Amniotic stem cell (primary cell): ENCODE data around the gene GPR75.
"Not testable (repeated sequence)": the region's sequence is repeated elsewhere in the genome, so short reads cannot be mapped to it uniquely, and the experiment has no call there.

Experiments used
- DNase-seq: peaks from one replicate; lab custom pipeline; 2025; lab: John Stamatoyannopoulos, UW

GPR75 gene

DNA sequence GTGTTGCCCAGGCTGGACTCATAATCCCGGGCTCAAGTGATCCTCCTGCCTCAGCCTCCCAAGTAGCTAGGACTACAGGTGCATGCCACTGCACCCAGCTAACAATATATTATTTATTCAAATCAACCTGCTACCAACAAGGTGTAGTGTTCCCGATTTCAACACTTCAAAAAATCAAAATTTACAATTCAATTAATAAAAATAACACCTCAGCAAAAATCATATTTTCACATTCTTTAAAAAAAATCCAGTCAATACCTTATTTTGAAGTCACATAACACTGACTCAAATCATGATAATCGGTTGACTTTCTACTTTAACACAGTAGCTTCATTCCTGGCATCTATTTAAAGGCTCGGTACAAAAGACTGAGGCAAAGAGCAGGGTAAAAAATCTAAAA lies 7.2 kb downstream of the GPR75 start:
- DNase-seq, result no peak

DNA sequence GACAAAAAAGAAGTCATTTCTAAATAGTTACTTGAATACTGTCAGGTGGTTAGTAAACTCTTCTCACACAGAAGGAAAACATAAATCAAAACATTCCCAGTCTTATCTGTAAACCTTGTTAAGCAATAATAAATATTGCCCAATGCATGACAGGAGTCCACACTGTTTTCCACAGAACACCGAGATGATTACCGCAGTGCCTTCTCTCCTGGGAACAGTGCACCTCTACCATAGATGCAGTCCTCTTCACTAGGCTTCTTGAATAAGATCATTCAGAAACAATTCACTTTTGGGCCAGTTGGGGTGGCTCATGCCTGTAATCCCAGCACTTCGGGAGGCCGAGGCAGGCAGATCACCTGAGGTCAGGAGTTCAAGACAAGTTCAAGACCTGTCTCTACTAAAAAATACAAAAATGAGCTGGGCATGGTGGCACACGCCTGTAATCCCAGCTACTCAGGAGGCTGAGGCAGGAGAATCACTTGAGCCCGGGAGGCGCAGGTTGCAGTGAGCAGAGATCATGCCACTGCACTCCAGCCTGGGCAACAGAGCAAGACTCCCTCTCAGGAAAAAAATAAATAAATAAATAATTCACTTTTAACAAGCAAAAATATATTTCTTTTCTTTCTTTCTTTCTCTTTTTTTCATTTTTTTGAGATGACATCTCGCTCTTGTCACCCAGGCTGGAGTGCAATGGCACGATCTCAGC lies 8.6 kb downstream of the GPR75 start:
- not testable (repeated sequence) for DNase-seq

DNA sequence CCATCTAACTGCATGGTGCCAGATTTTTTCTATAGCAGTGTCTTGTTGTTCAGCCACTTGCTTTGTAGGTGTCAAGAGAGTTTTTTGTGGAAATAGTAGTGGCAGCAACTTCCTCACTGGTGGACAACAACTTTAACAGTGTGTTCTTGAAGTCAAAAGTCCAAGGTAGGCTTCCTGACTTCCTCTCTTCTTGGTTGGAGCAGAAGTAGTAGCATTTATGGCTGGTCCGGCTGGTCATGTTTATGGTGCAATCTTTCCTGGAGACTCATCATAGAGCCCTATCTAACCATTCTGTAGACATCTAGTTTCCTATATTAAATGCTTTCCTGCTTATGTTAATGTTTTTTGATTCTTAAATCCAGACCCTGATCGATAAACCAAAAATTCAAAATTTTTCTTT lies 11.7 kb downstream of the GPR75 start:
- no peak for DNase-seq

DNA sequence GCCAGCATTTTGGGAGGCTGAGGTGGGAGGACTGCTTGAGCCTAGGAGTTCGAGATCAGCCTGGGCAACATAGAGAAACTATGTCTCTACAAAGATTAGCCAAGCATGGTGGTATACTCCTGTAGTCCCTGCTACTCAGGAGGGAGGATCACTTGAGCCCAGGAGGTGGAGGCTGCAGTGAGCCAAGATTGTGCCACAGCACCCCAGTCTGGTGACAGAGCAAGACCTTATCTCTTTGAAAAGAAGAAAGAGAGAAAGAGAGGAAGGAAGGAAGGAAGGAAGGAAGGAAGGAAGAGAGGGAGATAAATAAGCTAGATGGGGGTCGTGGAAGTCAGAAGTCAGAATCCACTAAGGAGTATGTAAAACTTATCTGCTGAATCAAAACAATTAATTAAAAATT lies 16.2 kb downstream of the GPR75 start:
- DNase-seq, result no peak

DNA sequence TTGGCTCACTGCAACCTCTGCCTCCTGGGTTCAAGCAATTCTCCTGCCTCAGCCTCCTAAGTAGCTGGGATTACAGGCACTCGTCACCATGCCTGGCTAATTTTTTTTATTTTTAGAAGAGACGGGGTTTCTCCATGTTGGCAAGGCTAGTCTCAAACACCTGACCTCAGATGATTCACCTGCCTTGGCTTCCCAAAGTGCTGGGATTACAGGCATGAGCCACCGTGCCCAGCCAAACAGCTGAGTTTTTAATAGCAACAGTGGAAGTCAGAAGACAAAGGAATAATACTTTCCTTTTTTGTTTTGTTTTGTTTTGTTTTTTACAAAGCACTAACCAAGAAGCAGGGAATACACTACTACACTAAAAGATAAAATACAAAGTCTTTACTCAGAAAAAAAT lies 16.9 kb downstream of the GPR75 start:
- no peak for DNase-seq

DNA sequence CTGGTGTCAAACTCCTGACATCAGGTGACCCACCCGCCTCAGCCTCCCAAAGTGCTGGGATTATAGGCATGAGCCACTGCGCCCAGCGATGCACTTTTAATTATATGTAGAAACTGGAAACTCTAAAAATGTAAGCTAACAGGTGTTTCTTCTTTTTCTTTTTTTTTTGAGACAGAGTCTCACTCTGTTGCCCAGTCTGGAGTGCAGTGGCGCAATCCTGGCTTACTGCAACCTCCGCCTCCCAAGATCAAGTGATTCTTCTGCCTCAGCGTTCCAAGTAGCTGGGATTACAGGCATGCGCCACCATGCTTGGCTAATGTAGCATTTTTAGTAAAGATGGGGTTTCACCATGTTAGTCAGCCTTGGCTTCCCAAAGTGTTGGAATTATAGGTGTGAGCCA lies 18.1 kb downstream of the GPR75 start:
- DNase-seq, result not testable (repeated sequence)

DNA sequence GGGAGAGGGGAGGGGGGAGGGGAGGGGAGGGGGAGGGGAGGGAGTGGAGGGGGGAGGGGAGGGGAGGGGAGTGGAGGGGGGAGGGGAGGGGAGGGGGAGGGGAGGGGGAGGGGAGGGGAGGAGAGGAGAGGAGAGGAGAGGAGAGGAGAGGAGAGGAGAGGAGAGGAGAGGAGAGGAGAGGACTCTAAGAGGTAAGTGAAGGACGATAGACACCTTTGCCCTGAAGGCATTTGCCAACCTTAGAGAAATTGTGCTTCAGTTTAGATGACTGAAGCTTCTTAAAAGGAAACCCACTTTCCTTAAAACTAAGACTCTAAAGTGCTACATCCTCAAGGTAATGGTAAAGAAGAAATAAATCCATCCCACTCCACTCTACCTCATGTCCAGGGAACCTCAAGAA lies 19.2 kb downstream of the GPR75 start:
- DNase-seq, result no peak

DNA sequence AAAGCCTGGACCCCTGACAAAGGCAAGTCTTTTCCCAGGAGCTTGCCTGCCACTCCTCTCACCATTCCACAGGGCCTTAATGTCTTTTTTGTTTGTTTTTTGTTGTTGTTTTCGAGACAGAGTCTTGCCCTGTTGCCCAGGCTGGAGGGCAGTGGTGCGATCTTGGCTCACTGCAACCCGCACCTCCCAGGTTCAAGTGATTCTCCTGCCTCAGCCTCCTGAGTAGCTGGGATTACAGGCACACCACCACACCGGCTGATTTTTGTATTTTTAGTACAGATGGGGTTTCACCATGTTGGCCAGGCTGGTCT lies 29.8 kb downstream of the GPR75 start:
- DNase-seq, result not testable (repeated sequence)

DNA sequence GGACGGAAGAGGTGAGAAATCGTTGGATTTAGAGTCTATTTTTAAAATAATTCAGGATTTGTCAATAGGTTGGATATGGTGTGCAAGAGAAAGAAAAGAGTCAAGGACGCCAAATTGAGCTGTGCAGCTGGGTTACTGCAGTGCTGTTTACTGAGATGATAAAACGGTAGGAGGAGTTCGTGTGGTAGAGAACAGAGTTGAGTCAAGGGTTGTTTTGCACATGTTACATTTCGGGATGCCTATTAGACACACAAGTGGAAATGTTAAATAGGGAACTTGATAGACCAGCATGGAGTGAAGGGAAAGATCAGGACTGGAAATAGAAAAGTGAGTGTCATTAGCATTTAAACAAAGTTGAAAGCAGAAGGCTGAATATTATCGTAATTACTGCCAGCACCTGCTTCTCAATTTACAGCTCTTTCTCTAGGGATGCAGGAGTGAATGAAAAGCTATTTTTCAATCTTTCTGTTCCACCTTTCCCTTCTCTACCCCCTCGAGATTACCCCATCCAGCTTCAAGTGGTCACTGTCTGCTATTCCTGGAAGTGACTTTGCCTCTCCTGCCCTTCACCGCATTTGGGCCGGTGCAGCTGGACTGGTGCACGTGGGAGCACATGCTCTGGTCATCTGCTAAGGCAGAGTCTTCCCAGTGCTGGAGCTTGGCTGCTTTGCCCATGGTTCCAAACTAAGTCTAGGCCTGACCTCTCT lies 30.3 kb downstream of the GPR75 start:
- no peak for DNase-seq

DNA sequence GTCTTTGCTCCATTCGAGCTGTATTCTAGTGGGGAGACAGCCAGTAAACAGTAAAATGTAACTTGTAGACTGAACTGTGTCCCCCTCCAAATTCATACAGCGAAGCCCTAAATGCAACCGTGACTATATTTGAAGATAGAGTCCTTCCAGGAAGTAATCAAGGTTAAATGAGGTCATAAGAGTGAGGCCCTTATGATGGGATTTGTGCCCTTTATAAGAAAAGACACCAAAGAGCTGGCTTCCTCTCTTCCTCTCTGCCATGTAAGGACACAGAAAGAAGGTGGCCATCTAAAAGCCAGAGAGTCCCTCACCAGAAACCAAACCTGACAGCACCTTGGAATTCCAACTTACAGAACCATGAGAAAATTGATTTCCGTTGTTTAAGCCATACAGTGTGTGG lies 31.4 kb downstream of the GPR75 start:
- DNase-seq, result no peak

DNA sequence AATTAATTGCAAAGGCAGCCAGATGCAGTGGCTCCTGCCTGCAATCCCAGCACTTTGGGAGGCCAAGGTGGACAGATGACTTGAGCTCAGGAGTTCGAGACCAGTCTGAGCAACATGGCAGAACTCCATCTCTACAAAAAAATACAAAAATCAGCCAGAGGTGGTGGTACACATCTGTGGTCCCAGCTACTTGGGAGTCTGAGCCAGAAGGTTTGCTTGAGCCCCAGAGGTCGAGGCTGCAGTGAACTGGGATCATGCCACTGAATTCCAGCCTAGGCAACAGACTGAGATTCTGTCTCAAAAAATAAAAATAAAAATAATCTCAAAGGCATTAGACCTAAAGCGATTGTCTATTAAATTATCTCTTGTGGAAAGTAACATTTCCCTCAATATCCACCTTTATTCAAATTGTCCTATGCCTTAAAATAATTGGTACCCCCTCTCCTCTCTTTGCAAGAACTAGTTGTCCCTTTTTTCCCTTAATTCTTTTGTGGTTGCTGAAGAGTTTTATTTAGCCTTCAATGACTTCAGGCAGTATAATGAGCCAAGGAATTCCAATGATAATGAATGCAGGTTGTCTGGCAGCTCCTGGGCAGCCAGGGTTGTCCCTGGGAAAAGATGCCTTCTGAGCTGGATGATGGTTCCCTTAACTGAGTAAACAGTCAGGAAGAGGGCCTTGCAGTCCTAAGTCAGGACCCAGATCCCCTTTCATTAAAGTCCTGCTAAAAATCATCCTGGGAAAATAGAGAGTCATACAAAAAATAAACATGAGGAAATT lies 32.2 kb downstream of the GPR75 start:
- DNase-seq, result no peak

DNA sequence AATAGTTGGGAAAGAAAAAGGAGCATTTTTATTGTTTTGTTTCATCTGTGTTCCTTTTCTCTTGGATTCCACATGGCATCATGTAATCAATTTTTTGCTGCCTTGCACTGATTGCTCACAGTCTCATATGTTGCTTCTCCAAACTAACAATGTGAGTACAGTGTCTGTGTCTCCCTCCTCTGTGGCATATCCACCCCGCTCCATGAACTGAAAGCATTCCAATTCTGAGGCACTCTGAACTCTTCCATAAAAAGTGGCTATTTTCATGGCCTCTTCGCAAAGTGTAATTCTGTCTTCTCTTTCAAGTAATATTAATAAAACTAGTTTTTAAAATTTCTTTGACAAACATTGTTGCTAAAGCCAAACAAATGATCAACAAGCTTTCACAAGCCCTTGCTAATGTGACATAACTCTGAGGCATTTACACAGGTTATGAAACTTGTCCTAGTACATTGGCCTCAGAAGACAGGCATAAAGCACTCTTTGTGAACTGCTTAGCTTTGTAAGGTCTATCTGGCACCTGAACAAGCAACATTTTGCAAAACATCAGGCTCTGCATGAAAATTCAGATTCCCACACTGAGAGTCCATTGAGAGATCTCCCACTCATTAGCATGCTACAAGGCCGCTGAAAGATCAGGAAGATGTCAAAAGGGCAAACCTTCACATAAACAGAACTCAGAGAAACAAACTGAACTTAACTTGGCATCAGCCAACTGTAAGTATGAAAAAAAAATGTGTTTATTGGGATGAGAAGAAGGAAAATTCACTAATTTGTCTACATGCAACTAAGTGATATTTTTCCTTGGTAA lies 33.0 kb downstream of the GPR75 start:
- no peak for DNase-seq

DNA sequence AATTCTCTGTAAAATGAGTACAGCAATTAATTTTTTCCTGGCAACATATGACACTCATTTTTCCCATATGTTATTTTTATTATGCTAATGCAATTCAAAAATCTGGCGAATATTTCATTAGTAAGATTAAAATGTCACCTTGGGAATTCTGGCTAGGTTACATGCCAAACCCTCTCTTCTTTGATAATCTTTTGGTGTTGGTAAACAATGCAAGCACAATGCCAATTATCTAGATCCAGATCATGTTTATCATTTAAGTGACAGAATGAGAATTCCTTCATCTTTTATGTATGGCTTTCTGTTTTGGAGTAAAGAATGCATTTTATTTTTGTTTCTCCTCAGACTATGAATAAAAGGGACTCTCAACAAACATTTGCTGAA lies 33.7 kb downstream of the GPR75 start:
- DNase-seq, result no peak

DNA sequence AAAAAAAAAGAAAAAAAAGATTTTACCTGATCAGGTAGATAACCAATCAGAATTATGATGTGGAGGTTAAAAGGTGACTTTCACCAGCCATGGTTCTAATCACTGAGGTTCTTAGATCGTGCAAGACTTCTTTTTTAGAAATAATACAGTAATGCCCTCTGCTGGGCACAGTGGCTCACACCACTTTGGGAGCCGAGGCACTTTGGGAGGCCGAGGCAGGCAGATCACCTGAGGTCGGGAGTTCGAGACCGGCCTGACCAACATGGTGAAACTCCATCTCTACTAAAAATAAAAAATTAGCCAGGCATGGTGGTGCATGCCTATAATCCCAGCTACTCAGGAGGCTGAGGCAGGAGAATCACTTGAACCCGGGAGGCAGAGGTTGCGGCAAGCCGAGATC lies 36.1 kb downstream of the GPR75 start:
- DNase-seq, result not testable (repeated sequence)

DNA sequence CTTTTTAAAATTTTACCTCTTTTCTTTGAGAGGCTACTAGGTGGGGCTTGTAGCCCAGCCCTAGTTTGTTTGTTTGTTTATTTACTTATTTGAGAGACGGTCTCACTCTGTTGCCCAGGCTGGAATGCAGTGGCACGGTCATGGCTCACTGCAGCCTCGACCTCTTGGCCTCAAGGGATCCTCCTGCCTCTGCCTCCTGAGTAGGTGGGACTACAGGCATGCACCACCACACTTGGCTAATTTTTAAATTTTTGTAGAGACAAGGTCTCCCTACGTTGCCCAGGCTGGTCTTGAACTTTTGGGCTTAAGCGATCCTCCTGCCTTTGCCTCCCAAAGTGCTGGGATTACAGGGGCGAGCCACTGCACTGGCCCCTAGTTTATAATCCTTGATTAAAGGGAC lies 38.0 kb downstream of the GPR75 start:
- no peak for DNase-seq

DNA sequence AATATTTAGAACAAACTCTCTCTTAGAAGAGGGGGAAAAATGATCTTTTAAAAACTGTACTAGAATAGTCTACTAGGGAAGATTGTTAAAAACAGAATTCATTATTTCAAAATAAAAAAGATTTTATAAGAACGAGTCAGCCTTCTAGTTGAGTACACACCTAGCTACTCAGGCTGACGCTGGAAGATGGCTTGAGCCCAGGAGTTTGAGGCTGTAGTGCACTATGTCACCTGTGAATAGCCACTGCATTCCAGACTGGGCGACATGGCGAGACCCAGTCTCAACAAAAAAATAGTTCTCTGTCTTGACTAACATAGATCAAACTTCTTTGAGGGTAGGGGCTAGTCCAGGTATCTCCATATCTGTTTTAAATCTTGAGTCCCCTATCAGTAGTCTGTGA lies 39.1 kb downstream of the GPR75 start:
- DNase-seq, result no peak

DNA sequence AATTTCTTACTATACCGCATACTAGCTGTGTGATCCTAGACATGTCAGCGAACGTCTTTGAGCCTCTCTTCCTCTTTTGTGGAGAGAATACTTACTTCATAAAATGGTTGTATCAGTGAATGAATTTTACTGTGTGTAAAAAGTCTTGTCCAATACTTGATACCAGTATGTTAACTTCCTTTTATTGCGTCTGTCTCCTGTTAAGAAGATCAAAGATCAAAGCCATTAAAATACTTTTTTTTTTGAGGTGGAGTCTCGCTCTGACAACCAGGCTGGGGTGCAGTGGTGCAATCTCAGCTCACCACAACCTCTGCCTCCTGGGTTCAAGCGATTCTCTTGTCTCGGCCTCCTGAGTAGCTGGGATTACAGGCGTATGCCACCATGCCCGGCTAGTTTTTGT lies 39.7 kb downstream of the GPR75 start:
- no peak for DNase-seq

DNA sequence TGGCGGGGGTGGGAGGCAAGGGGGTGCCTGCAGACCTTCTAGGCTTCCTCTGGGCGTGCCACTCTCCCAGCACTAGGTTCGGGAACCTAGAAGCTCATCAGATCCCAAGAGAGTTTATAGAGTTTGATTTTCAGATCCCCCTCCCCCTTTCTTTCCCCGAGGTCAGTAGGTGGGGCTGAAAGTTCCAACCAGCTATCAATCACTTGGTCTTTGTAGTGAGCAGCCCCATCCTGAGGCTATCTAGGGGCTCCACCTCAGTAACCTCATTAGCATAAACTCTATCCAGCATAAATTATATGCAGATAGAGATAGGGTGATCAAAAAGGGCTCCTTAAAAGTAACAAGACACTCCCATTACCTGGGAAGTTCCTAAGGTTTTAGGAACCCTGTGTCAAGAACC lies 40.1 kb downstream of the GPR75 start:
- no peak for DNase-seq

DNA sequence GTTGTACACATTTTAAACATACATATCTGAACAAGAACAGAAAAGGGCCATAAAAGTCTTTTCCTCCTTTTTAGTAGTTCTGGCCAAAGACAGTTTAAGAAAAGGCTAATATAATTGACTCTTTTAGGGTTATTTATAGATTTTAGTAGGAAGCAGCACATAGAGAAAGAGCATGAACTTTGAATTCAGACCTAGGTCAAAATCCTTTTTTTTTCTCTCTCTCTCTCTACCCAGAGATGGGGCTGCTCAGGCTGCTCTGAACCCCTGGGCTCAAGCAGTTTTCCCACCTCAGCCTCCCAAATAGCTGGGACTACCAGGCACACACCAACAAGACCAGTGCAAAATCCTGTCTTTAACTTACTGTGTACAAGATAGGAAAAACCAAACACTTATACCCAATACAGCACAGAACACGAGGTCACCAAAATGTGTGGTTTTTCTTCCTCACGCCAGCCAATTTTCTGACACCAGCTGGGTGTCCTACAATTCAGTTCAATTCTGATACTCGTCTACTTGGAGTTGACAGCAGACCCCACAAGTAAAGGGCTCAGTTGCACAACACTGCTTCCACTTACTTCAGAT lies 40.8 kb downstream of the GPR75 start:
- no peak for DNase-seq

DNA sequence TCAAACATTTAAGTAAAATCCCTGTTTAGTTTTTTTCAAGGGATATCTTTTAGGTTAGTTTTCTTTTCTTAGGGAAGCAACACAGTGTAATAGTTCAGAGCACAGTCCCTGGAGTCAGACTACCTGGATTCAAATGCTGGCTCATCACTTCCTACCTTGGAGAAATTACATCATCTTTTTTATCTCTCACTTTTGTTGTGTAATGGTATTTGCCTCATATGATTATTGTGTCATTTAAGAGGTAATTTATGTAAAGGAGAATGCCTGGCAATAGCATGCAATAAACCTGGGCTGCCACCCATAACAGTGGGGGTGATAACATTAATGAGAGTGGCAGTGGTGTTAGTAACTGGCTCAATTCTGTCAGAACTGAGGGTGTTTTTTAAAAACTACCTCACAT lies 46.6 kb downstream of the GPR75 start:
- no peak for DNase-seq

DNA sequence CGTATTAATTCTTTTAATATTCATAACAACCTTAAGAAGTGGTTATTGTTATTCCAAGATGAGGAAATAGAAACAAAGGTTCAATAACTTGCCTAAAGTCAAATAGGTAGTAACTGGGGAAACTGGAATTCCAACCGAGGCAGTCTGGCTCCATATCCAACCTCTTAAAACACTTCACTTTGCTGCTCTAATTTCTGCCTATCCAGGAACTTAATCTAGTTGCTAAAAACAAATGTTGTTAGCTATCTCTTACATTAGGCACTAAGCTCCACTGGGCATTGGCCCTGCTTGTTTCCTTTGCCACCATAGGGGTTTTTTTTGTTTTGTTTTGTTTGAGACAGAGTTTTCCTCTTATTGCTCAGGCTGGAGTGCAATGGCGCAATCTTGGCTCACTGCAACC lies 48.2 kb downstream of the GPR75 start:
- no peak for DNase-seq
